GM18505 (cell line): ENCODE data around the gene LDHAL6A.

Source experiments
- ATAC-seq: cut with Tn5 transposase; IDR thresholded peaks from one replicate; pipeline ENCODE4 v1.9.1; 2021; ENCODE audit not compliant: unreplicated experiment
- POLR2A ChIP-seq: IDR thresholded peaks from 4 replicates; pipeline ENCODE4 v1.6.1; 2011; ENCODE audit warnings: borderline replicate concordance; ENCODE audit not compliant: insufficient read depth, insufficient read length; ENCODE audit errors: extremely low read depth

The LDHAL6A gene

DNA sequence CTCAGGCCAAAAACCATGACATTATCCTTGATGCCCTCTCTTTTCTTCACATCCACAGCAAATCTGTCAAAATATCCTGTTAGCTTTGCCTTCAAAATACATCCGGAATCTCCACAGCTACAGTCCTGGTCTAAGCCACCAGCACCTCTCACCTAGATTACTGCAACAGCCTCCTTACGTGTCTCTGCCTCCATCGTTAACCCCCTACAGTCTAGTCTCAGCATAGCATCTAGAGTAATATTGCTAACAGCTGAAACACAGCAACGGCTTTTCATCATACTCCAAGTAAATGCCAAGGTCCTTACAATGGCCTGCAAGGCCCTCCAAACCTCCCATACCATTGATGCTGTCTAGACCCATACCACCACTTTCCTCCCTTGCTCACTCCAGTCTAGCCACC lies 66.7 kb downstream of the LDHAL6A start:
- TF ChIP-seq POLR2A, result no peak
- ATAC-seq, result no peak

DNA sequence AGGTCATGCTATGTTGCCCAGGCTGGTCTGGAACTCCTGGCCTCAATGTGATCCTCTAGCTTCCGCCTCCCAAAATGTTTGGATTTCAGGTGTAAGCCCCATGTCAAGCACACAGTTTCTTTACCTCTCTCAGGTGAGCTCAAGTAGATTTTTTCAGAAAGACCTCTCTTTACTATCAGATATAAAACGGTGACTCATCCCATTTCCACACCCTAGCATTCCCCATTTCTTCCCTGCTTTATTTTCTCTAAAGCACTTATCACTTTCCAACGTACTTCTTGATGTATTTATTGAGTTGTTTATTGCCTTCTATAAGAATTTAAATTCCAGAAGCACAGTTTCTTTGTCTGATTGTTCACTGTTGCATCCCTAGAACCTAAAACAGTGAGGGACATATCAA lies 67.4 kb downstream of the LDHAL6A start:
- no peak for ATAC-seq

DNA sequence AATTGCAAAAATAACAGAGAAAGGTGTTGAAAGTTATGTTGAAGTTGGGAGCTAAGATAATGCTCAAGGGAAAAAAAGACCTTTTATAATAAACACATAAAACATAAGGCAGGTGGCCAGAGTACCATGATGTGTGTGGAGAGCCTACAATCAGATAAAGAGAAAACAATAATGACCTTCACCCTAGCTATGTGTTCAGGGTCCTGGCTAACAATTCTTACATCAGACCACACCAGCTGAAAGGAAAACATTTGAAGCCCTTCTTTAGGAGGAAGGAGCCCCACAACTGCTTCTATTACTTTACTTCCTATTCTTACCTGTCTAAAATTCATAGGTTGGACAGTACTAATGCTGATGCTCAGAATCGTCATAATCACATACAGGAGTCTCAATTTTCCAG lies 68.6 kb downstream of the LDHAL6A start:
- no peak for TF ChIP-seq POLR2A
- ATAC-seq, result no peak

More for the DNA sequence above, 67.4 kb downstream of the LDHAL6A start:
- TF ChIP-seq POLR2A, result no peak

DNA sequence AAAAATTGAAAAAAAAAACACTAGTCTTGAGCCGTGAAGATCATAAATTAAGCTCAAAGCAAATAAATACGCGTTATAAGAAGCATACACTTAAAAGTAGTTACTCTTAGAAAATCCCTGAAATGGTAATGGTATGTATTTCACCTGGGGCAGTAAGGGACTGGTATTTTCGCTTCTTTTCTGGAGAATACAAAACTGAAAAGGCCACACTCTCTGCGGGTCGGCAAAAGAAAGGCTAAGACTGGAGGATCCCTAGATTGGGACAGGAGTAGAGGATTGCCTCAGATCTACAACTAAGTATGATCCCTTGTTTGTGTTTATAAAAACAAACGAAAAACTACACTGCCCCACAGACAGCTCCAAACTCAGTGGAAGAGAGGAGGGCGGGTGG lies 70.5 kb downstream of the LDHAL6A start:
- TF ChIP-seq POLR2A, result no peak
- no peak for ATAC-seq

DNA sequence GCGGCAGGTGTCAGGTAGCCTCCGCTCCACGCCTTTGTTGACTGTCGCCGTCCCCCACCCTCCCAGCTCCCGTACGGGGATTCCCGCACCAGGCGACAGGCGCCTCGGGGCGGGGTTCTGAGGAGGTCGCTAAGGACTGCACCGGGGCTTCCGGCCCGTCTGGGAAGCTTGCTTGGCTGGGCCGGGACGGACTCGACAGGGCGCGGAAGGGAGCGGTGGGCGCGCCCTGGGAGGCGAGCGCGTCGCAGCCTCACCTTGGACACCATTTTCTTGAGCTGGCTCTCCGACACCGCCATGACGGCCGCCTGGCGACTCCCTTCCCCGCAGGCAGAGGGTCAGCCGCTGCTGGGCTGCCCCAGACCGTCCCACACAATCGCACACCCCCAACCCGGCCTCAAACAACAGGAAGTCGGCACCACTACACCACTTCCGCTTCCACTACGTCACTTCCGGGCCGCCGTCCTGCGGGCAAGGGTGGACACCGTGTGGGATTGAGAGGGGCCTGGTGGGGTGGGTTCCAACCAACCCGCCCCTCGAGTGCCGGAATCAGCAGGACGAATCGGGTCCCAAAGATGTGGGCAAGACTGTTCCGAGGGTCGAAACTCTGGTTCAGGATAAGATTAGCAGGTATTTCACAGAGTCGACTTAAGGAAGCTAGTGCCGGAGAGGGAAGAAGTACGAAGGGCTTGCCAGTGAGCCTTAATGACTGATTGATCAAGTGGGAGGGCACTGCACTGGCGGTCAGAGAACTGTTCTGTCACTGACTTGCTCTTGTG lies 71.1 kb downstream of the LDHAL6A start, which contains the start of gene TSG101:
TSG101 (minus strand) TSS at position 422 of the 776 bp plus-strand sequence; CDS start at position 296, 126 bp downstream.
- ATAC-seq, result peak; percentile 93
- peak; percentile 90 for TF ChIP-seq POLR2A

DNA sequence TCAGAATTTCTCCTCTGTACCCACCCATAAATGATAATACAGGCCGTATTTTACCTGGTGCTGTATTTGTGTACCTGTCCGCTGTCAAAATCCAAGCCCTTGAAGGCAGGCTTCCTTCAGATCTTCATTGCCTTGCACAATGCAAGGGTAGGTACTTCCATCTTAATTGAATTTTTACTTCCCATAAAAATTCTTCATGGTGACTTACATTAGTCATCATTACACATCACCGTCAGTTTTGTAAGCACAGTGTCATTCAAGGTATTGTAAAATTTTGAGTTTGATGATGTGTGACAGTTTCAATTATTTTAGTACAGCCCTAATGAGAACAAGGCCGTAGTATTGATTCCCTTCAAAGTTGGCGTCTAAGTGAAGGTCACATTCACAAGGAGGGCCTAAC lies 71.9 kb downstream of the LDHAL6A start:
- no peak for ATAC-seq
- TF ChIP-seq POLR2A, result no peak
